ENCODE measurements around the gene CFAP46.

CFAP46 gene

DNA sequence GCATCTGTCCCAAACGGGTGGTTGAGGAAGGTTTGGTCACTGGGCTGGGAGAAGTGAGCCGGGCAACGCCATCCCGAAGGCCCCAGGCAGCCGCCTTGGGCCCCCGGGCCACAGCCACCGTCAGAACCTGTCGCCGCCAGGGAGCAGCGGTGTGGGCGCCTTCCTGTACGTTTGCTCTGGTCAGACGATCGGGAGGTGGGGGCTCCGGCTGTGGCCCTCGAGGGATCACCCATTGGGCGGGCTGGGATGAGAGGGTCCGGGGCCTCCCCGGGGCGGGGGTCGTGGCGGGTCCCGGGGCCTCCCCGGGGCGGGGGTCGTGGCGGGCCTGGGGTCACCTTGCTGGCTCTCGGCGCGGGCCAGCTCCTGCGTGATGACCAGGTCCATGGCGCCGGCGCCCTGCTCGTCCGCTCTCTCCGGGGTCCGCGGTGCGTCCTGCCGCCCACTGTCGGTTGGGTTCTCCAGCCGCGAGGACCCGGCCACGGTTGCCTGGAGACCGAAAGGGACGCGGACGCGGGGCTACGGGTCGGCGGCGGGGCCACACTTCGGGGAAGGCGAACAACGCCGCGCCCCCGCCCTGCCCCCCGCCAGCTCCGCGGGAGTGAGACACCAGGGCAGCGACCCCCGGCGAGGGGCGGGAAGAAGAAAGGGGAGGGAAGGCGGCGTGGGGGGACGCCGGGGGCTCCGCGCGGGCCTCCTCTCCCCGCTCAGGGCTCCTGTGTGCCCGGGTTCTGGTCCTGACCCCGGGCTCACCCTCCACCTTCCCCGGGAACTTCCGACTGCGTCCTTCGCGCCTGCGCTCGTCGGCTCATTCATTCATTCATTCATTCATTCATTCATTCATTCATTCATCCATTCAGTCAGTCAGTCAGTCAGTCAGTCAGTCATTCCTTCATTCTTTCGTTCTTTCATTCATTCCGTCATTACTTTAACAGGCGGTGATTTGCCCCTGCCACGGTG is at the start of gene CFAP46:
TSS of gene CFAP46 (minus strand) at position 470 of the 957 bp plus-strand sequence. CDS start at position 384, 86 bp downstream.
- Histone ChIP-seq H3K4me1 (no peaks in the 10 kb centered on the region), H3K4me3 (peak within 1 kb of the TSS; percentile 45), H3K9me3 (no peaks in the 10 kb centered on the region), H3K36me3 (replicated peaks) (no peaks in the 10 kb centered on the region), H3K27me3 (ENCODE audit: low read depth) (no peaks in the 10 kb centered on the region)
- peak; percentile 47 to 87 for DNase-seq (ENCODE audit: low spot score in 2 of 2)
- in situ Hi-C loops (cut with MboI; ENCODE audit: low sequenced_read_pairs), result loop anchor here (10.0 kb wide), 1 partner anchor 182 kb away; no protein-coding TSS in a partner anchor

DNA sequence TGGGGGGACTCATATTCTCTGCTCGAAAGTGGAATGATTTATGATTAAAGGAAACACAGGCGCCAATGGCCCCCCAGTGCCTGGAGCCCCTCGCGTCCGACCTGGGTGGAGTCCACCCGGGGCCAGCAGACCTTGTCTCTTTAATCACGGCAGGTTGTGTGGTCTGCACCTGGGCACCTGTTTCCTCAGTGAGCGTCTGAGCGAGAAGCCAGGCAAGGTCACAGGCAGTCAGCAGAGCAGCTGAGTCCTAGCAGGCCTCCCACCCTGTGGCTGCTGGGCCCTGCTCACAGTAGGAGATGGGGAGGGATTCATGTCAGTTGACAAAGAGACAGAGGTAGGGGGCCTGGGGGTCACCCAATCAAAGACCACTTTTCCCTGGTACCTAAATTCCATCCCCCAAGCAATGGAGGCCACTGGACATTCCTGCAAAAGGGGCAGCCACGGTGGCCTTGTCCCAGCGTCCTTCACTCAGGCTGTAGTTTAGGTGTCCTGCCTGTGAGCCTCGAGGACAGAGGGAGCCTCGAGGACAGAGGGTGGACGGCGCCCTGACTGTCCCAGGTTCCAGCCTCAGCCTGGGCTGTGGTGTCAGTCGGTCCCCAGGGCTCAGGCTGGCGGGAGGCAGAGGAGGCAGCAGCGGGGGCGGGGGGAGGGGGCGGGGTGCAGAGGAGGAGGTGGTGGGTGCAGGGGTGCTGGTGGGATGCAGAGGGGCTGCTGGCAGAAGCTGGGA is 49.5 kb upstream of the CFAP46 start:
- Histone ChIP-seq H3K4me3 (no peak overlapping the region), H3K4me1 (no peaks in the 10 kb centered on the region), H3K9me3 (no peaks in the 10 kb centered on the region), H3K36me3 (replicated peaks) (no peaks in the 10 kb centered on the region), H3K27me3 (ENCODE audit: low read depth) (no peaks in the 10 kb centered on the region)
- in situ Hi-C loops (cut with MboI; ENCODE audit: low sequenced_read_pairs), result no loop called here
- no peak for DNase-seq (ENCODE audit: low spot score in 2 of 2)

DNA sequence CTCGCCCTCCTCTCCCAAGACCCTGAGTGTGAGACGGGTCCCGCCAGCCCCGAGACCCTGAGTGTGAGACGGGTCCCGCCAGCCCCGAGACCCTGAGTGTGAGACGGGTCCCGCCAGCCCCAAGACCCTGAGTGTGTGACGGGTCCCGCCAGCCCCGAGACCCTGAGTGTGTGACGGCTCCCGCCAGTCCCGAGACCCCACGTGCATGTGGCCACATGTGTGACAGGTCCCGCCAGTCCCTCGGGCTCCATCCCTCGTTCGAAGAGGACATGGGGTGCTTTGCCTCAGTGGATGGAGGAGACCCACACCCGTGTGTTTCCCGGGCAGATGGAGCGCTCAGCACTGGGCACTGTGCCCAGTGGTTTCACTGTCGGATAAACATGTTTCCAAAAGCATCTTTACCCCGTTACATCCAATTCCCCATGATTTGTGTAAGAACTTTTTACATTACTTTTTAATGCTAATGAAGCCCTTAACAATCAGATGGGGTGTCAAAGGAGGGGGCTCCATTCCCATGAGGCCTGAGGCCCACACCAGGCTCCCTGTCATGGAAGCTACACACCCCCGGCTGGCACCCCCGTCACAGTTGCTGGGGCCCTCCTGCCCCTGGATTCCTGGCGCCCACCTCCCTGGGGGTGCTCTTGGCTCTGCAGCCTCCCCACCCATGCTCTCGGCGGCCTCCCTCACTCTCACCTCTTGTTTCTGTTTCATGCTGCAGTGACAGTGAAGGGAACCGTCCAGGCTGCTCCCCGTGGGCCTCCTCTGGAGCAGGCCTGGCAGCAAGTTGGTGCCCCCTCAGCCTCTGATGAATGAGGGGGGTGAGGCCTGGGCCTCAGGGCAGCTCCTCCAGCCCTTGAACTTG is 48.5 kb upstream of the CFAP46 start:
- no peaks in the 10 kb centered on the region for H3K27me3 ChIP-seq (ENCODE audit: low read depth)

DNA sequence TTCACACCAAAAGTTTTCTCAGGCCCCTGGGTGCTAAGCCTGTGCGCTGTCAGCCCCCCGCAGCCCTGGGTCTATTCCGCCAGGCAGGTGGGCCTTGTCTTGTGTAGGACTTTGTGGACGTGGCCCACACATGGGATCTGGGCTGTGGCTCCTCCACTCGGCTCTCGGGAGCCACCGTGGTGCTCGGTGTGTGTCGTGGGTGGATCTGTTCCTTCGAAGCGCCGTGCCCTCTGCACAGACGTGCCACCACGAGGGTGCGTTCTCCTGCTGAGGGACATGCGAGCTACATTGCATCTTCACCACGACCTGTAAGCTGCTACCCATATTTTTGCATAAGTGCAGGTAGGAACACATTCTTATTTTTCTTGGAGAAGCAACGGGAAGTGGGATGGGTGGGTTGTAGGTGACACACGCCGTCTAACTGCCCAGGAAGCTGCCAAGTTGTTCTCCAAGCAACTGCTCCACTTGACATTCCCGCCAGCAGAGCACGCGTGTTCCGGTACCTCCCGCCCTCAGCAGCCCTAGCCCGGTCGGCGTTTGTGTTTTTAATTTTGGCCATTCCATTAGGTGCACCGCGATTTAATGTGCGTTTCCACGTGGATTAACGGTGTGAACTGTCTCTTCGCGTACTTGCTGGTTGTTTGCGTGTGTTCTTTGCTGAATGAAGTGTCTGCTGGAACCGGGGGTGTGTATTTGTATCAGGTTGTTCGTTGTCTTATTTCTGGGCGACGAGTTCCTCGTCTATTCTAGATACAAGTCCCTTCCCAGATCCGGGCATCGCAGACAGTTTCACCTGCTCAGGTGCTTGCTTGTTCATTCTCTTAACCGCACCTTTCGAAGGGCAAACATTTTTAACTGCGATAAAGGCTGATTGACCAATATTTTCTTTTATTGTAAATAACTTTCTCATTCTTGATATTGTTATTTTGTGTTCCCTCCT is 47.4 kb upstream of the CFAP46 start:
- in situ Hi-C loops (cut with MboI; ENCODE audit: low sequenced_read_pairs), result no loop called here
- Histone ChIP-seq H3K4me3 (no peak overlapping the region), H3K4me1 (no peaks in the 10 kb centered on the region), H3K36me3 (replicated peaks) (no peaks in the 10 kb centered on the region), H3K27me3 (ENCODE audit: low read depth) (no peaks in the 10 kb centered on the region), H3K9me3 (no peaks in the 10 kb centered on the region)
- DNase-seq (ENCODE audit: low spot score in 2 of 2), result no peak

More for the DNA sequence above, 48.5 kb upstream of the CFAP46 start:
- in situ Hi-C loops (cut with MboI; ENCODE audit: low sequenced_read_pairs), result no loop called here
- DNase-seq (ENCODE audit: low spot score in 2 of 2), result no peak
- Histone ChIP-seq H3K4me3 (no peak overlapping the region), H3K36me3 (replicated peaks) (no peaks in the 10 kb centered on the region), H3K9me3 (no peaks in the 10 kb centered on the region), H3K4me1 (no peaks in the 10 kb centered on the region)

DNA sequence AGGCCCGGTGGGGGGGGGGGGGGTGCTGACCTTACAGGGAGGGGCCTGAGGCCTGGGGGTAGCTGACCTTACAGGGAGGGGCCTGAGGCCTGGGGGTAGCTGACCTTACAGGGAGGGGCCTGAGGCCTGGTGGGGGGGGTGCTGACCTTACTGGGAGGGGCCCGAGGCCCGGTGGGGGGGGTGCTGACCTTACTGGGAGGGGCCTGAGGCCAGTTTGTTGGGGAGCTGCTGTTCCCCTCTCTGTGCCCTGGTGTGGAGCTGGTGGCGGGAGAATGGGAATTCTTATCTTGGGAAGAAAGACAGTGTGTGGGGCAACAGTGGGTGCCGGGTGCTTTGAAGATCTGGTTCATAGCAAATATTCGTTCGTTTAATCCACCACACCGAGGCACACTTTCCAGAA is 46.6 kb upstream of the CFAP46 start:
- no peak for DNase-seq (ENCODE audit: low spot score in 2 of 2)
- Histone ChIP-seq H3K36me3 (replicated peaks) (no peaks in the 10 kb centered on the region), H3K9me3 (no peaks in the 10 kb centered on the region), H3K27me3 (ENCODE audit: low read depth) (no peaks in the 10 kb centered on the region), H3K4me1 (no peaks in the 10 kb centered on the region), H3K4me3 (no peak overlapping the region)
- in situ Hi-C loops (cut with MboI; ENCODE audit: low sequenced_read_pairs), result no loop called here

DNA sequence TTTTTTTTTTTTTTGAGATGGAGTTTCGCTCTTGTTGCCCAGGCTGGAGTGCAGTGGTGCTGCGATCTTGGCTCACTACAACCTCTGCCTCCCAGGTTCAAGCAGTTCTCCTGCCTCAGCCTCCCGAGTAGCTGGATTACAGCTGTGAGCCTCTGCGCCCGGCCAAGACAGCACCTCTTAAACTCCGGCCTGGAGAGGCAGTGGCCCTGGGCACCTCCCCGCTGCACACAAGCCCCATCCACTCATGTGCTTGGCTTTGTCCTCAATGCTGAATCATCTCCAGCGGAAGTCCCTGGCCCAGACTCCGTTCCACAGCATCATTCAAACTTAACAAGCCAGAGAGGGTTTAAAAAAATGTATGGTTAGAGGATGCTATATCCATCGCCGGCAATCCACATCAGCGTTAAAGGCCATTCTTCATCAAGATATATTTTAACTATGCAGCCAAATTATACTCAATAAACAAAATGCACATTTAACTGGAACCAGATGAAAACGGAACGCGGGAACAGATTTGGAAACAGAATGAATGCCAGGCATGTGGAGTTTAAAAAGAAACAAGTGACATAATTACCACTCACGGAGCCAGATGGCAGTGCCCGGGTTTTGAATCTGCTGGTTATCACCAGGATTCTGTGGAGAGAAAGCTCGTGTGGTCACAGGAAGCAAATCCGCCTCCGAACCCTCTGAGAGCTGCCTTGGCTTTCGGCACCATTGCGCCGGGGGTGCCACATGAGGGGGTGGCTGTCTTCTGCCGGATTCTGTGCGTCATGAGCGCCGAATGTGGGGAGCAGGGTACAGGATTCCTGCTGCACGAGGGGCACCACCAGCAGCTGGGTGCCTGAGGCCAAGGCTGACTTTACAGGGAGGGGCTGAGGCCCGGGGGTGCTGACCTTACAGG is 45.6 kb upstream of the CFAP46 start:
- H3K36me3 ChIP-seq (replicated peaks), result no peaks in the 10 kb centered on the region
- no peaks in the 10 kb centered on the region for H3K27me3 ChIP-seq (ENCODE audit: low read depth)
- H3K4me1 ChIP-seq, result no peaks in the 10 kb centered on the region
- no peak overlapping the region for H3K4me3 ChIP-seq
- no peak for DNase-seq (ENCODE audit: low spot score in 2 of 2)
- H3K9me3 ChIP-seq, result no peaks in the 10 kb centered on the region
- in situ Hi-C loops (cut with MboI; ENCODE audit: low sequenced_read_pairs), result no loop called here

DNA sequence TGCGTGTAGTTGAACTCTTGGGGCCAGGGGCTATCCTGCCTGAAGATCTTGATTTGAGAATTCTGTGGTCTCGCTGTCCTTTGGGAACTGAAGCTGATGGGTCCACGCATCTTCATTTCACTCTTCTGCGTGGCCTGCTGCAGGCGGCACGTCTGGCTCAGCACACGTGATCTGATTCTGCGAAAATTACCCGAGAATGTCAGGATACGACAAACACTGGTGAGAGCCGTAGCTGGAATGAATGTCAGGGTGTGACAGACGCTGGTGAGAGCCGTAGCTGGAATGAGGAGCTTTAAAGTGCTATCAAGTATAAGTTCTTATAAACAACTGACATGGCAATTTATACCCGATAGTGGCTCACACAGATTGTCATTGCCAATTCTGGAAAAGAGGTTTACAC is 44.6 kb upstream of the CFAP46 start:
- in situ Hi-C loops (cut with MboI; ENCODE audit: low sequenced_read_pairs), result no loop called here
- Histone ChIP-seq H3K36me3 (replicated peaks) (no peaks in the 10 kb centered on the region), H3K4me3 (no peak overlapping the region), H3K9me3 (no peaks in the 10 kb centered on the region), H3K27me3 (ENCODE audit: low read depth) (no peaks in the 10 kb centered on the region), H3K4me1 (no peaks in the 10 kb centered on the region)
- DNase-seq (ENCODE audit: low spot score in 2 of 2), result no peak

DNA sequence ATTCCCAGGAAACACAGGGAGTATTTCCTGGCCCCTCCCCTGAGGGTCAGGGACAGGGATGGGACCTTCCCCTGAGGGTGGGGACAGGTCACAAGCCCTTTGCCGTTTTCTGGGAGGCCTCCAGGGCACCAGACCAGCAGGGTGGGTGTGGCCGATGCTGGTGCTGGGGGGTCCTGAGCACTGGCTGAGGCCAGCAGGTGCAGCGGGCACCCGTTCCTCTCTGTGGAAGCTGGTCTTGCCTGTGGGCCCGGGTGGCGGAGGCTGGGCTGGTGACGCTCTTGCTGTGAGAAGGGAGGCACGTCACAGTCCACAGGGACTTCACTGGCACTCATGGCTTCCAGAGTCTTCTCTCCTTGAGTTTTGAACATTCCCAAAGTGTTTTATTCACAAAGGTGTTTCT is 44.2 kb upstream of the CFAP46 start:
- DNase-seq (ENCODE audit: low spot score in 2 of 2), result no peak
- Histone ChIP-seq H3K4me1 (no peaks in the 10 kb centered on the region), H3K27me3 (ENCODE audit: low read depth) (no peaks in the 10 kb centered on the region), H3K36me3 (replicated peaks) (no peaks in the 10 kb centered on the region), H3K9me3 (no peaks in the 10 kb centered on the region), H3K4me3 (no peak overlapping the region)
- in situ Hi-C loops (cut with MboI; ENCODE audit: low sequenced_read_pairs), result no loop called here

DNA sequence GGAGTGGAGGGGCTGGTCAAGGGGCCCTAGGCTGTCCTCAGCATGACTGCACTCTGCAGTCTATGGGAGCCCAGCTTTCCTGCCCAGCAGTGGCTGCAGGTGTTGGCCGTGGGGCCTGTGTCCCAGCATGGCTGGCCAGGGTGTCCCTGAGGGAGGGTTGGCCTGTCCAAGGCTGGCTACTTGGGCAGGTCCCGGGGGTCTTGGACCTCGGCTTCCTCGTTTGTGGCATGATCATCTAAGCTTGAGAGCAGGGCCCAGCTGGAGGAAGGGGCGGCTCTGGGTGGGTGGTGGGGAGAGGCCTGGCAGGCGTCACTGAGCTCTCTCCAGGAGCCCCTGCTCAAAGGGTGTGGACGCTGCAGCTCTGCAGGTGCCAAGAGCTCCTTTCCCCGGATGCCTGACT is 43.7 kb upstream of the CFAP46 start:
- in situ Hi-C loops (cut with MboI; ENCODE audit: low sequenced_read_pairs), result no loop called here

DNA sequence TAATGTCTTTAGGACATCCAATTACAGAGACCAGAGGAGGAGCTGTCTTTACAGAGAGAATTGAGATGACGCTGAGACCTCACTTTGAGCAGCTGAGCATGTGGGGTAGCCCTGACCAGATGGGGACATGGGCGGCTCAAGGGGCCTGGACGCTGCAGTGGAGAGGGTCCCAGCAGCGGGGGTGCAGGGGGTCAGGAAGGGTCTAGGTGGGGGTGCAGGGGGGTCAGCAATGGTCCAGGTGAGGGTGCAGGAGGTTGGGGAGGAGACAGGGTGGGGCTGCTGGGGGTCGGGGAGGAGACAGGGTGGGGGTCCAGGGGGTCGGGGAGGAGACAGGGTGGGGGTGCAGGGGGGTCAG is 43.2 kb upstream of the CFAP46 start:
- in situ Hi-C loops (cut with MboI; ENCODE audit: low sequenced_read_pairs), result no loop called here
- no peaks in the 10 kb centered on the region for H3K36me3 ChIP-seq (replicated peaks)
- H3K9me3 ChIP-seq, result no peaks in the 10 kb centered on the region
- H3K4me3 ChIP-seq, result no peak overlapping the region
- no peaks in the 10 kb centered on the region for H3K27me3 ChIP-seq (ENCODE audit: low read depth)
- H3K4me1 ChIP-seq, result no peaks in the 10 kb centered on the region
- no peak for DNase-seq (ENCODE audit: low spot score in 2 of 2)

More for the DNA sequence above, 43.7 kb upstream of the CFAP46 start:
- no peaks in the 10 kb centered on the region for H3K9me3 ChIP-seq
- no peaks in the 10 kb centered on the region for H3K4me1 ChIP-seq
- no peaks in the 10 kb centered on the region for H3K27me3 ChIP-seq (ENCODE audit: low read depth)
- DNase-seq (ENCODE audit: low spot score in 2 of 2), result no peak
- H3K4me3 ChIP-seq, result no peak overlapping the region
- H3K36me3 ChIP-seq (replicated peaks), result no peaks in the 10 kb centered on the region

DNA sequence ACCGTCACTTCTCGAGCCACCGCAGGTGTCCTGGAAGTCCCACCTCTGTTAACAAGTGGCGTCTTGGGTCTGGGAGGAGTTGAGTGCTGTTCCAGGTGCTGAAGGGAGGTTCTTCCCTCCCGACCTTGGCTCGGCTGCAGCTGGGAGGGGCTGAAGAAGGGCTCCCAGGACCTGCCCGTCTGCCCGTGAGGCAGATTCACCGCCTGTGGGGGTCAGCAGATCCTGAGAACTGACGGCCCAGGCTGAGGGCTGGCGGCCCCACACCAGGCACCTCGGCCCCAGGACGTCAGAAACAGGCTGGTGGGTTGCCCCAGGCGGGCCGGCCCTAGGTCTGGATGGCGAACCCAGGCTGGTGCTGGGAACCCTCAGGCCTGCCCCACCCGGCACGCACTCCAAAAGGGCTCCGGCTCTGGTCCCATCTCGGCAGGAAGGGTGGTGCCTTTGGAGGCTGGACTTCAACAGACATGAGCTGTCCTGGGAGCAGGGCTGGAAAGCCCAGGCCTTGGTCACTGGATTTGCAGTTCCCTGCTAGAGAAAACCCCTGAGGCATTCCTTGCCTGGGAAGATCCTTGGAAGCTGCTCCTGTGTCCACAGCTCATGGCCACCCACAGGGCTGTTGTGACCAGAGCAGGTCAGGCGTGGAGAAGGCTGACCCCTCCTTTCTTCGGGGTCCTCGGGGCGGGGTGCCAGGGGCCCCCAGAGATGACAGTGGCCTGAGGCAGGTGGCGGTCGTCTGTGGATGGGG is 42.6 kb upstream of the CFAP46 start:
- Histone ChIP-seq H3K36me3 (replicated peaks) (no peaks in the 10 kb centered on the region), H3K27me3 (ENCODE audit: low read depth) (no peaks in the 10 kb centered on the region), H3K4me1 (no peaks in the 10 kb centered on the region), H3K4me3 (no peak overlapping the region), H3K9me3 (no peaks in the 10 kb centered on the region)
- DNase-seq (ENCODE audit: low spot score in 2 of 2), result no peak
- in situ Hi-C loops (cut with MboI; ENCODE audit: low sequenced_read_pairs), result no loop called here

DNA sequence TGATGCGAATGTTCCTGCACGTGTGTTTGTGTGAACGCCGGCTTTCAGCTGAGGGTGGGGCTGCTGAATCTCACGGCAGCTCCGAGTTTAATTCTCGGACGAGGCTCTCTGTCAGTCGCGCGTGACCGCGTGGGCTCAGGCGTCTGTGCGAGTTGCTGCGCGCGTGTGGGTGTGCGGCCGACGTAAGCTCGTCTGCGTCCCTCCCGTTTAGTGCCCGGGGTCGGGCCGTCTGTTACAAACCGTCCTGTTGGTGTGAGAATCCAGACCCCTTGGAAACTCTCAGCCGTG is 41.6 kb upstream of the CFAP46 start:
- Histone ChIP-seq H3K27me3 (ENCODE audit: low read depth) (no peaks in the 10 kb centered on the region), H3K4me1 (no peaks in the 10 kb centered on the region), H3K4me3 (no peak overlapping the region), H3K36me3 (replicated peaks) (no peaks in the 10 kb centered on the region), H3K9me3 (no peaks in the 10 kb centered on the region)
- in situ Hi-C loops (cut with MboI; ENCODE audit: low sequenced_read_pairs), result no loop called here
- no peak for DNase-seq (ENCODE audit: low spot score in 2 of 2)
